Hepatocyte (in vitro differentiated cells): ENCODE measurements around the gene UBA5.

Source experiments
- EZH2phosphoT487 ChIP-seq: fragments of 200-600 bp; sonication (generic); IDR thresholded peaks from one replicate; pipeline ENCODE4 v1.6.1; 2018; ENCODE audit warnings: antibody characterized with exemption, mild to moderate bottlenecking, low read depth, moderate library complexity; ENCODE audit not compliant: unreplicated experiment, severe bottlenecking
- TF ChIP-seq, protein P1 (sequence below): fragments of 200-600 bp; sonication (generic); IDR thresholded peaks from 2 replicates; pipeline ENCODE4 v1.5.1; 2016; ENCODE audit warnings: antibody characterized with exemption, mild to moderate bottlenecking; ENCODE audit not compliant: poor library complexity

DNA sequence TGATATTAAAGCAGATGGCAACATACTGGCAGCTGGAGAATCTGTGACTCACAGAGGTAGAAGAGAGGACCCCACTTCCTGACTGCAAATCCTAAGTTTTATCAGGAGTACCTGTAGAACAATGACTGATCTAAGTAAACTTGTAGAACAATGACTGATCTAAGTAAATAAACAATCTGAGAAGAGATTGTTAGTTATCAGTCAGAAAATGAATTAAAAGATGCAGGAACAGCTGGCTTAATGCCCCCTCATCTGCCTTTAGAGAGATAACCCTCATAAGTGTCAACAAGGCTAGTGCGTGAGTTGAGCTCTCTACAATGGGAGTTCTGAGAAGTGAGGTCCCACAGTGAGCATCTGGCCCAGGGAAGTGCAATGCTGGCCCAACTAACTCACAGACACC, 15.1 kb upstream of the UBA5 start:
- TF ChIP-seq, protein P1, sequence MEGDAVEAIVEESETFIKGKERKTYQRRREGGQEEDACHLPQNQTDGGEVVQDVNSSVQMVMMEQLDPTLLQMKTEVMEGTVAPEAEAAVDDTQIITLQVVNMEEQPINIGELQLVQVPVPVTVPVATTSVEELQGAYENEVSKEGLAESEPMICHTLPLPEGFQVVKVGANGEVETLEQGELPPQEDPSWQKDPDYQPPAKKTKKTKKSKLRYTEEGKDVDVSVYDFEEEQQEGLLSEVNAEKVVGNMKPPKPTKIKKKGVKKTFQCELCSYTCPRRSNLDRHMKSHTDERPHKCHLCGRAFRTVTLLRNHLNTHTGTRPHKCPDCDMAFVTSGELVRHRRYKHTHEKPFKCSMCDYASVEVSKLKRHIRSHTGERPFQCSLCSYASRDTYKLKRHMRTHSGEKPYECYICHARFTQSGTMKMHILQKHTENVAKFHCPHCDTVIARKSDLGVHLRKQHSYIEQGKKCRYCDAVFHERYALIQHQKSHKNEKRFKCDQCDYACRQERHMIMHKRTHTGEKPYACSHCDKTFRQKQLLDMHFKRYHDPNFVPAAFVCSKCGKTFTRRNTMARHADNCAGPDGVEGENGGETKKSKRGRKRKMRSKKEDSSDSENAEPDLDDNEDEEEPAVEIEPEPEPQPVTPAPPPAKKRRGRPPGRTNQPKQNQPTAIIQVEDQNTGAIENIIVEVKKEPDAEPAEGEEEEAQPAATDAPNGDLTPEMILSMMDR, result no peak
- no peak for TF ChIP-seq EZH2phosphoT487
